Measurements from ENCODE around the gene GABBR2.

DNA sequence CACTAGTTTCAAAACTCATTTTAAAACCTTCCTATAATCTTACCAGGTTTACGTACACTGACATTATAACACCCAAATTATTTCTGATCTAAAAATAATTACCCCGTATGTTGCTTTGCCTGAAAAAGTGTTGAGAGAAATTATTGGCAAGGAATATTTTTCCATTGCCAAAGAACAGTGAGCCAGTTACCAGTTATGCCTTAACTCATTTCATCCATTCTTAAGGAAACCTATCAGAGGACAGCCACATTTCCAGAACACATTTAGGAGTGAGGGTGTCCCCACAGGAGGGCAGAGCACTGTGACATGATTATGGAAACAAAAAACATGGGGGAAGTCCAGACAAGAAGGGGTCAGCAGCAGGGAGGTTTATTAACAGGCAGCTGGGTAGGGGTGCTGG lies 52.2 kb downstream of the GABBR2 start:
- TF ChIP-seq, protein P1, sequence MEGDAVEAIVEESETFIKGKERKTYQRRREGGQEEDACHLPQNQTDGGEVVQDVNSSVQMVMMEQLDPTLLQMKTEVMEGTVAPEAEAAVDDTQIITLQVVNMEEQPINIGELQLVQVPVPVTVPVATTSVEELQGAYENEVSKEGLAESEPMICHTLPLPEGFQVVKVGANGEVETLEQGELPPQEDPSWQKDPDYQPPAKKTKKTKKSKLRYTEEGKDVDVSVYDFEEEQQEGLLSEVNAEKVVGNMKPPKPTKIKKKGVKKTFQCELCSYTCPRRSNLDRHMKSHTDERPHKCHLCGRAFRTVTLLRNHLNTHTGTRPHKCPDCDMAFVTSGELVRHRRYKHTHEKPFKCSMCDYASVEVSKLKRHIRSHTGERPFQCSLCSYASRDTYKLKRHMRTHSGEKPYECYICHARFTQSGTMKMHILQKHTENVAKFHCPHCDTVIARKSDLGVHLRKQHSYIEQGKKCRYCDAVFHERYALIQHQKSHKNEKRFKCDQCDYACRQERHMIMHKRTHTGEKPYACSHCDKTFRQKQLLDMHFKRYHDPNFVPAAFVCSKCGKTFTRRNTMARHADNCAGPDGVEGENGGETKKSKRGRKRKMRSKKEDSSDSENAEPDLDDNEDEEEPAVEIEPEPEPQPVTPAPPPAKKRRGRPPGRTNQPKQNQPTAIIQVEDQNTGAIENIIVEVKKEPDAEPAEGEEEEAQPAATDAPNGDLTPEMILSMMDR (IDR thresholded peaks at IDR 0.05) = no peak
- TF ChIP-seq EZH2 (IDR thresholded peaks at IDR 0.05; ENCODE audit: borderline replicate concordance, insufficient read depth, low read depth, low read length, poor library complexity, severe bottlenecking) = no peak

Measured in B cell (primary cell).